ENCODE data around the gene CYSTM1.

DNA sequence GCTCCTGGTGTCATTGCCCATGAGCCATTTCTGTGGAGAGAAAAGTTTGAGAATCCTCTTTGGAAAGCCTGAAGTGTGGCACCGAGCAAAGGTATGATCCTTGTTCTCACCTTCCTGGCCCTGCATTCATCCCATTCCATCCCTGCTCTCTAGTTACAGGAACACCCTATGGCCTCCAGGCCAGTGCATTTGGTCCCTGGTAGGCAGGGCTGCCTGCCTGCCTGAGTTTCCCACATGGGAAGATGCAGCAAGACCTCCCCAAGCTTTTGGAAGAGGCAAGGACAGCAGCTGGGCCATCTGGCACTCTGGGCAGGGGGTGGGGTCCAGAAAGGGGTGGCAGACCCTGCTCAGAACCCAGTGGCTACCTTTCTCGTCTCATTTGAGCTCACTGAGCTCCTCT lies 24.8 kb upstream of the CYSTM1 start:
- TF ChIP-seq, protein P1, sequence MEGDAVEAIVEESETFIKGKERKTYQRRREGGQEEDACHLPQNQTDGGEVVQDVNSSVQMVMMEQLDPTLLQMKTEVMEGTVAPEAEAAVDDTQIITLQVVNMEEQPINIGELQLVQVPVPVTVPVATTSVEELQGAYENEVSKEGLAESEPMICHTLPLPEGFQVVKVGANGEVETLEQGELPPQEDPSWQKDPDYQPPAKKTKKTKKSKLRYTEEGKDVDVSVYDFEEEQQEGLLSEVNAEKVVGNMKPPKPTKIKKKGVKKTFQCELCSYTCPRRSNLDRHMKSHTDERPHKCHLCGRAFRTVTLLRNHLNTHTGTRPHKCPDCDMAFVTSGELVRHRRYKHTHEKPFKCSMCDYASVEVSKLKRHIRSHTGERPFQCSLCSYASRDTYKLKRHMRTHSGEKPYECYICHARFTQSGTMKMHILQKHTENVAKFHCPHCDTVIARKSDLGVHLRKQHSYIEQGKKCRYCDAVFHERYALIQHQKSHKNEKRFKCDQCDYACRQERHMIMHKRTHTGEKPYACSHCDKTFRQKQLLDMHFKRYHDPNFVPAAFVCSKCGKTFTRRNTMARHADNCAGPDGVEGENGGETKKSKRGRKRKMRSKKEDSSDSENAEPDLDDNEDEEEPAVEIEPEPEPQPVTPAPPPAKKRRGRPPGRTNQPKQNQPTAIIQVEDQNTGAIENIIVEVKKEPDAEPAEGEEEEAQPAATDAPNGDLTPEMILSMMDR (IDR thresholded peaks at IDR 0.05): no peak
- no peak for TF ChIP-seq POLR2A (IDR thresholded peaks at IDR 0.05)
